Activated naive CD4-positive, alpha-beta T cell treated with anti-CD3 and anti-CD28 coated beads, Interleukin-2, amount 50 U/mL, for 24 hours (primary cell): ENCODE results near the gene DHX35.

Experiments
- H3K27ac Mint-ChIP-seq: one replicate; pipeline ENCODE4 v1.8.0; 2021; ENCODE audit warnings: mild to moderate bottlenecking, mixed read lengths
- H3K27me3 Mint-ChIP-seq: one replicate; pipeline ENCODE4 v1.8.0; 2021; ENCODE audit warnings: mixed read lengths
- H3K36me3 Mint-ChIP-seq: one replicate; pipeline ENCODE4 v1.8.0; 2021; ENCODE audit warnings: mixed read lengths
- H3K4me1 Mint-ChIP-seq: one replicate; pipeline ENCODE4 v1.8.0; 2021; ENCODE audit warnings: mixed read lengths
- H3K4me3 Mint-ChIP-seq: one replicate; pipeline ENCODE4 v1.8.0; 2021; ENCODE audit warnings: mild to moderate bottlenecking, mixed read lengths
- H3K9me3 Mint-ChIP-seq: one replicate; pipeline ENCODE4 v1.8.0; 2021; ENCODE audit warnings: mixed read lengths

The DHX35 gene

GRCh38 chr20:38962044-38962927, at the start of gene DHX35:
TSS of gene DHX35 (plus strand) at chr20:38962344. CDS start at chr20:38962368, 24 bp downstream.
- Mint-ChIP-seq H3K4me3 (peak within 1 kb of the TSS; percentile 97), H3K36me3 (peaks cover 3% of the 10 kb centered on the region)

GRCh38 chr20:38915355-38915754, 46.8 kb upstream of the DHX35 start:
- no peaks in the 10 kb centered on the region for H3K4me1 Mint-ChIP-seq
- no peaks in the 10 kb centered on the region for H3K27me3 Mint-ChIP-seq
- no peaks in the 10 kb centered on the region for H3K9me3 Mint-ChIP-seq
- peaks cover 8% of the 10 kb centered on the region for H3K36me3 Mint-ChIP-seq
- H3K4me3 Mint-ChIP-seq, result no peak overlapping the region
- no peak overlapping the region for H3K27ac Mint-ChIP-seq

More at GRCh38 chr20:38962044-38962927, at the start of gene DHX35:
- Mint-ChIP-seq H3K27me3 (no peaks in the 10 kb centered on the region), H3K27ac (peak within 1 kb of the TSS; percentile 98), H3K9me3 (no peaks in the 10 kb centered on the region), H3K4me1 (peaks cover 50% of the 10 kb centered on the region)

- no peak overlapping the region for H3K4me3 Mint-ChIP-seq
- H3K27me3 Mint-ChIP-seq, result no peaks in the 10 kb centered on the region
- H3K36me3 Mint-ChIP-seq, result peaks cover 7% of the 10 kb centered on the region
- no peak overlapping the region for H3K27ac Mint-ChIP-seq
- H3K4me1 Mint-ChIP-seq, result no peaks in the 10 kb centered on the region
- H3K9me3 Mint-ChIP-seq, result no peaks in the 10 kb centered on the region
Measured at GRCh38 chr20:38917657-38918056, 44.5 kb upstream of the DHX35 start.

- Mint-ChIP-seq H3K27me3 (no peaks in the 10 kb centered on the region), H3K4me3 (no peak overlapping the region), H3K9me3 (no peaks in the 10 kb centered on the region), H3K36me3 (peaks cover 7% of the 10 kb centered on the region), H3K4me1 (no peaks in the 10 kb centered on the region), H3K27ac (no peak overlapping the region)
Measured at GRCh38 chr20:38918172-38918571, 44.0 kb upstream of the DHX35 start.

GRCh38 chr20:38919683-38920082, 42.5 kb upstream of the DHX35 start:
- Mint-ChIP-seq H3K4me1 (no peaks in the 10 kb centered on the region), H3K4me3 (no peak overlapping the region), H3K27ac (no peak overlapping the region), H3K27me3 (no peaks in the 10 kb centered on the region), H3K36me3 (peaks cover 6% of the 10 kb centered on the region), H3K9me3 (no peaks in the 10 kb centered on the region)

- no peak overlapping the region for H3K27ac Mint-ChIP-seq
- no peaks in the 10 kb centered on the region for H3K9me3 Mint-ChIP-seq
- H3K36me3 Mint-ChIP-seq, result peaks cover 6% of the 10 kb centered on the region
- peaks cover 5% of the 10 kb centered on the region for H3K4me1 Mint-ChIP-seq
- no peak overlapping the region for H3K4me3 Mint-ChIP-seq
- no peaks in the 10 kb centered on the region for H3K27me3 Mint-ChIP-seq
Measured at GRCh38 chr20:38920411-38920810, 41.7 kb upstream of the DHX35 start.

- H3K27me3 Mint-ChIP-seq, result no peaks in the 10 kb centered on the region
Measured at GRCh38 chr20:38920851-38921250, 41.3 kb upstream of the DHX35 start.

GRCh38 chr20:38924718-38925117, 37.4 kb upstream of the DHX35 start:
- Mint-ChIP-seq H3K36me3 (no peaks in the 10 kb centered on the region), H3K27ac (no peak overlapping the region)

More at GRCh38 chr20:38920851-38921250, 41.3 kb upstream of the DHX35 start:
- H3K4me1 Mint-ChIP-seq, result peaks cover 5% of the 10 kb centered on the region
- peaks cover 6% of the 10 kb centered on the region for H3K36me3 Mint-ChIP-seq
- no peak overlapping the region for H3K27ac Mint-ChIP-seq
- no peaks in the 10 kb centered on the region for H3K9me3 Mint-ChIP-seq
- H3K4me3 Mint-ChIP-seq, result no peak overlapping the region

GRCh38 chr20:38926142-38926933, 35.8 kb upstream of the DHX35 start, which contains the start of gene FAM83D:
TSS of gene FAM83D (plus strand) at chr20:38926417. CDS start at chr20:38926443, 26 bp downstream.
- Mint-ChIP-seq H3K9me3 (no peaks in the 10 kb centered on the region), H3K4me1 (peaks cover 14% of the 10 kb centered on the region), H3K27me3 (no peaks in the 10 kb centered on the region), H3K4me3 (peak within 1 kb of the TSS; percentile 80), H3K27ac (no peak within 1 kb of the TSS), H3K36me3 (no peaks in the 10 kb centered on the region)

More at GRCh38 chr20:38924718-38925117, 37.4 kb upstream of the DHX35 start:
- Mint-ChIP-seq H3K27me3 (no peaks in the 10 kb centered on the region), H3K4me1 (peaks cover 14% of the 10 kb centered on the region), H3K9me3 (no peaks in the 10 kb centered on the region), H3K4me3 (peak overlapping the region; percentile 5)

- Mint-ChIP-seq H3K36me3 (no peaks in the 10 kb centered on the region), H3K4me3 (peak overlapping the region; percentile 80), H3K9me3 (no peaks in the 10 kb centered on the region), H3K27ac (no peak overlapping the region), H3K27me3 (no peaks in the 10 kb centered on the region), H3K4me1 (peaks cover 14% of the 10 kb centered on the region)
Measured at GRCh38 chr20:38926934-38927616, 35.1 kb upstream of the DHX35 start.

GRCh38 chr20:38927902-38928578, 34.1 kb upstream of the DHX35 start:
- peaks cover 14% of the 10 kb centered on the region for H3K4me1 Mint-ChIP-seq
- no peaks in the 10 kb centered on the region for H3K36me3 Mint-ChIP-seq
- no peaks in the 10 kb centered on the region for H3K27me3 Mint-ChIP-seq
- H3K9me3 Mint-ChIP-seq, result no peaks in the 10 kb centered on the region
- peak overlapping the region; percentile 80 for H3K4me3 Mint-ChIP-seq
- no peak overlapping the region for H3K27ac Mint-ChIP-seq

GRCh38 chr20:38930242-38930569, 31.9 kb upstream of the DHX35 start:
- Mint-ChIP-seq H3K36me3 (no peaks in the 10 kb centered on the region), H3K27ac (no peak overlapping the region), H3K4me3 (no peak overlapping the region), H3K27me3 (no peaks in the 10 kb centered on the region), H3K9me3 (no peaks in the 10 kb centered on the region), H3K4me1 (peaks cover 10% of the 10 kb centered on the region)

- Mint-ChIP-seq H3K4me3 (no peak overlapping the region), H3K4me1 (peaks cover 9% of the 10 kb centered on the region), H3K27ac (no peak overlapping the region), H3K9me3 (no peaks in the 10 kb centered on the region), H3K36me3 (no peaks in the 10 kb centered on the region), H3K27me3 (no peaks in the 10 kb centered on the region)
Measured at GRCh38 chr20:38931984-38932383, 30.2 kb upstream of the DHX35 start.

GRCh38 chr20:38932457-38933120, 29.6 kb upstream of the DHX35 start:
- H3K9me3 Mint-ChIP-seq, result no peaks in the 10 kb centered on the region
- no peak overlapping the region for H3K4me3 Mint-ChIP-seq
- no peak overlapping the region for H3K27ac Mint-ChIP-seq
- no peaks in the 10 kb centered on the region for H3K36me3 Mint-ChIP-seq
- peaks cover 7% of the 10 kb centered on the region for H3K4me1 Mint-ChIP-seq
- H3K27me3 Mint-ChIP-seq, result no peaks in the 10 kb centered on the region

GRCh38 chr20:38934530-38934929, 27.6 kb upstream of the DHX35 start:
- Mint-ChIP-seq H3K36me3 (no peaks in the 10 kb centered on the region), H3K9me3 (no peaks in the 10 kb centered on the region), H3K4me1 (no peaks in the 10 kb centered on the region), H3K4me3 (no peak overlapping the region), H3K27me3 (no peaks in the 10 kb centered on the region), H3K27ac (no peak overlapping the region)
